Ascending aorta (tissue), 2 donors: Measurements from ENCODE around the gene S100A11. TPM values are rescaled to one million over a fixed set of nuclear protein-coding genes. Genes with fewer than 3 reads are reported as not detected.

Experiments used
- DNase-seq, 2 donors: peaks; one replicate each; pipeline ENCODE4 v3.0.0-alpha.2; 2019; ENCODE audit warnings: low spot score in 2 of 2
- H3K27ac ChIP-seq, 2 donors: fragments of 200-600 bp; sonication (generic); one replicate each; pipeline ENCODE4 v1.5.1; 2016 to 2017; ENCODE audit warnings: mild to moderate bottlenecking in 1 of 2
- H3K27me3 ChIP-seq: fragments of 200-600 bp; sonication (generic); one replicate; pipeline ENCODE4 v1.5.1; 2017
- H3K36me3 ChIP-seq, 2 donors: fragments of 200-600 bp; sonication (generic); one replicate each; pipeline ENCODE4 v1.5.1; 2016
- H3K4me1 ChIP-seq, 2 donors: fragments of 200-600 bp; sonication (generic); one replicate each; pipeline ENCODE4 v1.5.1; 2016 to 2017; ENCODE audit warnings: mild to moderate bottlenecking in 1 of 2
- H3K4me3 ChIP-seq, 2 donors: fragments of 200-600 bp; sonication (generic); one replicate each; pipeline ENCODE4 v1.5.1; 2016 to 2017; ENCODE audit warnings: mild to moderate bottlenecking in 1 of 2
- H3K9me3 ChIP-seq, 2 donors: fragments of 200-600 bp; sonication (generic); one replicate each; pipeline ENCODE4 v1.5.1; 2016
- intact Hi-C: fragments of 100-400 bp; cut with DNase I; formaldehyde crosslinking; loops from one replicate; pipeline ENCODE4 v1.15.1; 2023
- total RNA-seq: library from RNA; depleted of rRNA; stranded (reverse); fragments of >200 nt; gene quantifications from one replicate; pipeline ENCODE4 v1.1.0, GENCODE V29; 2016
- TF ChIP-seq, protein P1 (sequence below), 3 experiments: fragments of 200-600 bp in 2 of 3; fragments of 450-650 bp in 1 of 3; sonication (generic) in 2 of 3; IDR thresholded peaks; one replicate each; pipeline ENCODE4 v1.5.1; 2016 to 2019; ENCODE audit warnings: antibody characterized with exemption in 3 of 3, mild to moderate bottlenecking in 1 of 3, moderate library complexity in 1 of 3

S100A11 gene
- total RNA-seq, 1 donor from 2014 or later: 442 TPM

DNA sequence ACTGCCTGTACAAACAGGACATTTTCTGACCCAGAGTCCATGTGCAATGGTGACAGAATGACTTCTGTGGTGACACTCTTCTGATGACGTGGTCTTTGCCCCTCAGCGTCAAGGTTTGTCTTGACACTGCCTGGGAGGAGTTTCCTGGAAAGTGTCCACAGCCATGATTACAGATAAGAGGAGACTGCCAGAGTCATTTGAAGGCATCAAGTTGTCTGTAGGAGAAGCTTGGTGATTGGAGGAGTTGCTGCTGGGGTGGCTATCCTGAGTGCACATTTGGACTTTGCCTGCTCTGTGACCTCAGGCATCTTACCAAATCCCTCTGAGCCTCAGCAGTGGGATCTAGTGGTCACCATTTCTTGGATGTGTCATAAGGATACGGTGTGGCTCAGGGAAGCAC, 34.3 kb upstream of the S100A11 start:
- TF ChIP-seq, protein P1, sequence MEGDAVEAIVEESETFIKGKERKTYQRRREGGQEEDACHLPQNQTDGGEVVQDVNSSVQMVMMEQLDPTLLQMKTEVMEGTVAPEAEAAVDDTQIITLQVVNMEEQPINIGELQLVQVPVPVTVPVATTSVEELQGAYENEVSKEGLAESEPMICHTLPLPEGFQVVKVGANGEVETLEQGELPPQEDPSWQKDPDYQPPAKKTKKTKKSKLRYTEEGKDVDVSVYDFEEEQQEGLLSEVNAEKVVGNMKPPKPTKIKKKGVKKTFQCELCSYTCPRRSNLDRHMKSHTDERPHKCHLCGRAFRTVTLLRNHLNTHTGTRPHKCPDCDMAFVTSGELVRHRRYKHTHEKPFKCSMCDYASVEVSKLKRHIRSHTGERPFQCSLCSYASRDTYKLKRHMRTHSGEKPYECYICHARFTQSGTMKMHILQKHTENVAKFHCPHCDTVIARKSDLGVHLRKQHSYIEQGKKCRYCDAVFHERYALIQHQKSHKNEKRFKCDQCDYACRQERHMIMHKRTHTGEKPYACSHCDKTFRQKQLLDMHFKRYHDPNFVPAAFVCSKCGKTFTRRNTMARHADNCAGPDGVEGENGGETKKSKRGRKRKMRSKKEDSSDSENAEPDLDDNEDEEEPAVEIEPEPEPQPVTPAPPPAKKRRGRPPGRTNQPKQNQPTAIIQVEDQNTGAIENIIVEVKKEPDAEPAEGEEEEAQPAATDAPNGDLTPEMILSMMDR (IDR thresholded peaks at IDR 0.05): no peak

DNA sequence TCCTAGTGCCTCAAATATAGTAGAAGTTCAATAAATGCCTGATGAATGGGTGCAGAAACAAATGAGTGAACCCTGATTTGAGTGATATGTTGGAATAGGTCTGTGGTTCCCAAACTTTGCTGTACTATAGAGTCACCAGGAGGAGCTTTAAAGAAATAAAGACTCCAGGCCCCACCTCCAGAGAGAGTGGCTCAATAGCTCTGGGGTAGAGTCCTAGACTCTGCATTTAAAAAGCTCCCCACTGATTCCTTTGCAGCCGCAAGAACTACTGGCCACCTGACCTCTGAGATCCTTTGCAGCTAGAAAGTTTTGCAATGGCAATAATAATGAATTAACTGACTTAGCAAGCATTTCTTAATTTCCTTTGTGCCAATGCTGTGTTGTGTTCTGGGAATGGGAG, 31.1 kb upstream of the S100A11 start:
- H3K9me3 ChIP-seq: no peaks in the 10 kb centered on the region
- TF ChIP-seq, protein P1 (IDR thresholded peaks at IDR 0.05): no peak
- intact Hi-C loops: no loop called here
- H3K4me3 ChIP-seq: no peak overlapping the region
- H3K27me3 ChIP-seq: no peaks in the 10 kb centered on the region
- no peak overlapping the region for H3K27ac ChIP-seq
- H3K36me3 ChIP-seq: no peaks in the 10 kb centered on the region
- no peaks in the 10 kb centered on the region for H3K4me1 ChIP-seq
- DNase-seq: no peak

More for the DNA sequence above, 34.3 kb upstream of the S100A11 start:
- Histone ChIP-seq H3K27ac (no peak overlapping the region), H3K27me3 (no peaks in the 10 kb centered on the region), H3K4me3 (no peak overlapping the region), H3K4me1 (no peaks in the 10 kb centered on the region), H3K9me3 (no peaks in the 10 kb centered on the region), H3K36me3 (no peaks in the 10 kb centered on the region)
- DNase-seq: no peak
- intact Hi-C loops: no loop called here

DNA sequence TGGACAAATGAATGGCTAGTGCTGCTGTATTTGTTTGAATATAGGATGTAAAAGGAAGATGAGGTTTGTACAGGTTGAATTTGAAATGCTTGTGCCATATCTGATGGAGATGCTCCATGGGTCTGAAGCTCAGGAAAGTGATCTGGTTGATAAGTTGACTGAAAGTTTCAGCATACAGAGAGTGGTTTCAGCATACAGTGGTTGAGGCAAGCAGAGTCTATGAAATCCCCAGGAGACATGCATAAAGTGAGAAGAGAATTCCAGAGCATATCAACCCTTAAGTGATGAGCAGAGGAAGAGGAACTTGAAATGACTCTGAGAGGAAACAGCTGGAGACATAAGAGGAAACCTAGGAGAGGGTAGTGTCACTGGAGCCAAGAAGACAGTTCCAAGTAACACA, 30.3 kb upstream of the S100A11 start:
- Histone ChIP-seq H3K4me3 (no peak overlapping the region), H3K4me1 (no peaks in the 10 kb centered on the region), H3K36me3 (no peaks in the 10 kb centered on the region), H3K27ac (no peak overlapping the region), H3K9me3 (no peaks in the 10 kb centered on the region), H3K27me3 (no peaks in the 10 kb centered on the region)
- no peak for DNase-seq
- TF ChIP-seq, protein P1 (IDR thresholded peaks at IDR 0.05): no peak
- intact Hi-C loops: no loop called here

GRCh38 chr1:152061952-152062351, 25.1 kb upstream of the S100A11 start:
- Histone ChIP-seq H3K27me3 (no peaks in the 10 kb centered on the region), H3K4me1 (no peaks in the 10 kb centered on the region), H3K36me3 (no peaks in the 10 kb centered on the region), H3K9me3 (no peaks in the 10 kb centered on the region), H3K4me3 (no peak overlapping the region), H3K27ac (no peak overlapping the region)
- TF ChIP-seq, protein P1 (IDR thresholded peaks at IDR 0.05): no peak
- no peak for DNase-seq
- intact Hi-C loops: no loop called here

- Histone ChIP-seq H3K36me3 (no peaks in the 10 kb centered on the region), H3K4me3 (no peak overlapping the region), H3K27ac (no peak overlapping the region), H3K4me1 (peaks cover 0 to 6% of the 10 kb centered on the region in 2 donors), H3K9me3 (no peaks in the 10 kb centered on the region), H3K27me3 (no peaks in the 10 kb centered on the region)
- TF ChIP-seq, protein P1 (IDR thresholded peaks at IDR 0.05): no peak
- intact Hi-C loops: loop anchor here (5.0 kb wide), 1 partner anchor 389 kb away; no protein-coding TSS in a partner anchor
- DNase-seq: no peak
Observed at GRCh38 chr1:152053375-152053774, 16.6 kb upstream of the S100A11 start.

DNA sequence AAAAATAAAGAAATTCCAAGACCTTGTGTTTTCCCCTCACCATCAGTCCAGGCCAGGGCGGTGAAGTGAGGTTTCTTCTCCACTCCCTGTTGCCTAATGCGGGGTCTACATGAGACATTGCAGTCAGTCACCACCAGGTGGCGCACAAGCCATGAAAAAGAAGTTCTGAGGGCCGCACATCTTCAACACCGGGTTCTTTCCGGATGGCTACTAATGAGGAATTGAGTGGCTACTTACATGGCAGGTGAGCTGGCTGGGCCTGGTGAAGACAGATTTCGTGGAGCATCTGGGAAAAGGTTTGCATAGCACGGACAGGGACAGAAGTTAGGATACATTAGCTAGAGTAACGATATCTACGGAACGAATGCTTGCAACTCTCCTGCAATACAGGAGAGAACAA, 15.8 kb upstream of the S100A11 start:
- Histone ChIP-seq H3K9me3 (no peaks in the 10 kb centered on the region), H3K36me3 (no peaks in the 10 kb centered on the region), H3K27ac (no peak overlapping the region), H3K4me3 (no peak overlapping the region), H3K27me3 (no peaks in the 10 kb centered on the region), H3K4me1 (peaks cover 0 to 8% of the 10 kb centered on the region in 2 donors)
- TF ChIP-seq, protein P1 (IDR thresholded peaks at IDR 0.05): peak; percentile 82 to 89 (median 88)
- intact Hi-C loops: loop anchor here (1.0 to 5.0 kb wide), 3 partner anchors 133 to 406 kb away; no protein-coding TSS in a partner anchor
- DNase-seq: peak; percentile 44 to 95
